Measurements from ENCODE around the gene CDC14C. TPM values are rescaled to one million over a fixed set of nuclear protein-coding genes. Genes with fewer than 3 reads are reported as not detected.

The CDC14C gene
- total RNA-seq, 1 experiment from 2014 or later, result not detected

GRCh38 chr7:48962821-48963505, 38.6 kb downstream of the CDC14C start (continued):
- TF ChIP-seq YY1 (IDR thresholded peaks at IDR 0.05; ENCODE audit: extremely low read depth, insufficient replicate concordance, low read depth, low read length) (no peak), EGR1 (IDR thresholded peaks at IDR 0.05; ENCODE audit: low read depth) (no peak)

GRCh38 chr7:48964074-48964473, 39.7 kb downstream of the CDC14C start:
- H3K4me2 ChIP-seq (ENCODE audit: low read length), result no peak overlapping the region
- ChIA-PET POLR2A (no interaction called here), CTCF (no interaction called here), RAD21 (ENCODE audit: low non-redundant PET in 1 of 2, low total read pairs in 2 of 2, uncharacterized antibody in 2 of 2, unreplicated experiment in 2 of 2) (no interaction called here)
- H3K9ac ChIP-seq (ENCODE audit: low read length), result no peak overlapping the region
- no peak overlapping the region for H3K4me3 ChIP-seq (replicated peaks in 1 of 2; ENCODE audit: low read depth in 1 of 2, low read length in 2 of 2)
- no peaks in the 10 kb centered on the region for H3K79me2 ChIP-seq (ENCODE audit: insufficient read depth, low read length)
- peaks cover 7 to 26% of the 10 kb centered on the region in 2 experiments; a peak in 3 of 4 replicates for H3K9me3 ChIP-seq (ENCODE audit: control insufficient read depth in 1 of 2, insufficient read depth in 1 of 2, low read depth in 1 of 2, low read length in 2 of 2)
- H3K36me3 ChIP-seq (ENCODE audit: control insufficient read depth in 1 of 2, insufficient read depth in 2 of 2, low read length in 2 of 2), result no peaks in the 10 kb centered on the region
- DNase-seq (ENCODE audit: low read depth, low spot score) (no peak), ATAC-seq (no peak)
- H3K27ac ChIP-seq (ENCODE audit: low read depth, low read length), result no peak overlapping the region
- no peaks in the 10 kb centered on the region for H3K4me1 ChIP-seq (ENCODE audit: control insufficient read depth in 1 of 2, insufficient read depth in 2 of 2, low read length in 2 of 2)
- intact Hi-C loops (cut with micrococcal nuclease), result no loop called here
- H3K27me3 ChIP-seq (ENCODE audit: insufficient read depth, low read length), result no peaks in the 10 kb centered on the region
- no peaks in the 10 kb centered on the region for H3K9me2 ChIP-seq (ENCODE audit: insufficient read depth)
- H2AFZ ChIP-seq (ENCODE audit: low read depth, low read length, poor library complexity, severe bottlenecking), result no peak overlapping the region
- TF ChIP-seq CBX3 (IDR thresholded peaks at IDR 0.05; ENCODE audit: low read depth), result no peak
- no peak for TF ChIP-seq REST (IDR thresholded peaks at IDR 0.05; ENCODE audit: low read depth)
- no peak for TF ChIP-seq MAX (IDR thresholded peaks at IDR 0.05)
- TF ChIP-seq POLR2AphosphoS5 (IDR thresholded peaks at IDR 0.05; ENCODE audit: low read depth, low read length), result no peak
- no peak for TF ChIP-seq ATF3 (IDR thresholded peaks at IDR 0.05)
- TF ChIP-seq ZBTB33 (IDR thresholded peaks at IDR 0.05; ENCODE audit: extremely low read depth, insufficient replicate concordance, low read length), result no peak
- no peak for TF ChIP-seq SRF (IDR thresholded peaks at IDR 0.05; ENCODE audit: low read depth)
- no peak for TF ChIP-seq SP1 (IDR thresholded peaks at IDR 0.05; ENCODE audit: low read depth)
- no peak for TF ChIP-seq YY1 (IDR thresholded peaks at IDR 0.05; ENCODE audit: extremely low read depth, insufficient replicate concordance, low read depth, low read length)
- TF ChIP-seq CTCF (IDR thresholded peaks at IDR 0.05 in 2 of 3, conservative IDR thresholded peaks at IDR 0.05 in 1 of 3; ENCODE audit: borderline replicate concordance in 1 of 3, insufficient read depth in 1 of 3, low read depth in 2 of 3, low read length in 2 of 3), result no peak
- no peak for TF ChIP-seq RAD21 (IDR thresholded peaks at IDR 0.05; ENCODE audit: low read depth)
- TF ChIP-seq EZH2 (IDR thresholded peaks at IDR 0.05), result no peak
- TF ChIP-seq JUND (IDR thresholded peaks at IDR 0.05), result no peak
- no peak for TF ChIP-seq CEBPB (IDR thresholded peaks at IDR 0.05; ENCODE audit: low read depth)
- no peak for TF ChIP-seq TCF7L2 (IDR thresholded peaks at IDR 0.05; ENCODE audit: borderline replicate concordance, extremely low read depth, insufficient read depth, insufficient read length)
- TF ChIP-seq ELF1 (IDR thresholded peaks at IDR 0.05; ENCODE audit: borderline replicate concordance, low read depth), result no peak
- H4K20me1 ChIP-seq (ENCODE audit: insufficient read depth), result no peaks in the 10 kb centered on the region
- no TSS peak for BruUV-seq (replicated peaks)
